ENCODE measurements around the gene DCLK2. TPM values are rescaled to one million over a fixed set of nuclear protein-coding genes. Genes with fewer than 3 reads are reported as not detected.

Gene DCLK2
- total and polyA plus RNA-seq, 11 donors: 6.4 to 38.4 (median 15.4) TPM

- WGBS, 4 donors: 51 to 69% (median 64%) methylated on average over 4 of the region's 4 CpGs
- DNase-seq: no peak
- Histone ChIP-seq H3K27ac (peak overlapping the region in 1 of 12 donors; percentile 3), H3K4me1 (peaks cover 0 to 53% (median 11%) of the 10 kb centered on the region in 12 donors), H3K27me3 (no peaks in the 10 kb centered on the region), H3K9me3 (no peaks in the 10 kb centered on the region), H3K36me3 (no peaks in the 10 kb centered on the region), H3K4me3 (no peak overlapping the region)
- no peak for TF ChIP-seq POLR2A (IDR thresholded peaks at IDR 0.05)
- TF ChIP-seq, protein P1, sequence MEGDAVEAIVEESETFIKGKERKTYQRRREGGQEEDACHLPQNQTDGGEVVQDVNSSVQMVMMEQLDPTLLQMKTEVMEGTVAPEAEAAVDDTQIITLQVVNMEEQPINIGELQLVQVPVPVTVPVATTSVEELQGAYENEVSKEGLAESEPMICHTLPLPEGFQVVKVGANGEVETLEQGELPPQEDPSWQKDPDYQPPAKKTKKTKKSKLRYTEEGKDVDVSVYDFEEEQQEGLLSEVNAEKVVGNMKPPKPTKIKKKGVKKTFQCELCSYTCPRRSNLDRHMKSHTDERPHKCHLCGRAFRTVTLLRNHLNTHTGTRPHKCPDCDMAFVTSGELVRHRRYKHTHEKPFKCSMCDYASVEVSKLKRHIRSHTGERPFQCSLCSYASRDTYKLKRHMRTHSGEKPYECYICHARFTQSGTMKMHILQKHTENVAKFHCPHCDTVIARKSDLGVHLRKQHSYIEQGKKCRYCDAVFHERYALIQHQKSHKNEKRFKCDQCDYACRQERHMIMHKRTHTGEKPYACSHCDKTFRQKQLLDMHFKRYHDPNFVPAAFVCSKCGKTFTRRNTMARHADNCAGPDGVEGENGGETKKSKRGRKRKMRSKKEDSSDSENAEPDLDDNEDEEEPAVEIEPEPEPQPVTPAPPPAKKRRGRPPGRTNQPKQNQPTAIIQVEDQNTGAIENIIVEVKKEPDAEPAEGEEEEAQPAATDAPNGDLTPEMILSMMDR (IDR thresholded peaks at IDR 0.05): no peak
- intact Hi-C loops (cut with DNase I): loop anchor here in 6 of 10 donors (2.0 to 10.0 kb wide), 4 partner anchors 133 to 205 kb away; partner anchors contain the start of gene DCLK2 (in 3 of the 6)
- no peak for ATAC-seq
Measured at GRCh38 chr4:150211799-150212445, 133.7 kb downstream of the DCLK2 start.

GRCh38 chr4:150212485-150212884 lies 134.2 kb downstream of the DCLK2 start:
- TF ChIP-seq POLR2A (IDR thresholded peaks at IDR 0.05): no peak
- TF ChIP-seq, protein P1 (IDR thresholded peaks at IDR 0.05): no peak
- DNase-seq (no peak), ATAC-seq (no peak)
- H3K36me3 ChIP-seq: no peaks in the 10 kb centered on the region
- no peaks in the 10 kb centered on the region for H3K9me3 ChIP-seq
- H3K4me3 ChIP-seq: no peak overlapping the region
- H3K4me1 ChIP-seq: peaks cover 0 to 49% (median 8%) of the 10 kb centered on the region in 12 donors
- intact Hi-C loops (cut with DNase I): loop anchor here in 3 of 10 donors (5.0 to 10.0 kb wide), 2 partner anchors 138 to 205 kb away; partner anchors contain the start of gene DCLK2 (in 2 of the 3)
- H3K27ac ChIP-seq: peak overlapping the region in 1 of 12 donors; percentile 3
- no peaks in the 10 kb centered on the region for H3K27me3 ChIP-seq

DNA sequence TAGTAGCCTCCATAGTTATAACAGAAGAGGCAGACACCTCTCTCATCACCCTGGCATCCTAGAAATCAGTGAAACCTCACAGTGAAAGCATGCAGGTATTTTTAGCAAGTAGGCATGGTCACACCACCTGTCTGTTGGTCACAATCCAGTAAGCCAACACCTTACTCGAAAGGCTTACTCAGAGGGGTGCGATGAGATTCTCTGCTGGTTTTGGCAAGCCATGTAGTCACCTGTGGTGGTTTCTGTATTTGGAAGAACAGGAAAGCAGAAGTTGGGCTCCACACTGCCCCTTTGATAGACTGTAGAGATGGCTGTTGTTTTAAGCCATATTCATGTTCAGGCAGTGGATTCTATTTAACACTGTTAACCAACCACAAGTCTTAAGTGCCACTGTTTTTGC lies 134.7 kb downstream of the DCLK2 start:
- no peaks in the 10 kb centered on the region for H3K27me3 ChIP-seq
- peak in 1 of 4 donors; percentile 31 for ATAC-seq
- no peaks in the 10 kb centered on the region for H3K36me3 ChIP-seq
- peaks cover 0 to 49% (median 5%) of the 10 kb centered on the region in 12 donors for H3K4me1 ChIP-seq
- H3K4me3 ChIP-seq: no peak overlapping the region
- intact Hi-C loops (cut with DNase I): loop anchor here in 3 of 10 donors (5.0 to 10.0 kb wide), 2 partner anchors 138 to 206 kb away; partner anchors contain the start of gene DCLK2 (in 2 of the 3)
- no peak overlapping the region for H3K27ac ChIP-seq
- DNase-seq: no peak
- H3K9me3 ChIP-seq: no peaks in the 10 kb centered on the region
- WGBS, 4 donors: 44 to 65% (median 50%) methylated on average over 2 of the region's 2 CpGs
- TF ChIP-seq, protein P1 (IDR thresholded peaks at IDR 0.05): no peak
- no peak for TF ChIP-seq POLR2A (IDR thresholded peaks at IDR 0.05)

- H3K4me1 ChIP-seq: peaks cover 0 to 39% (median 5%) of the 10 kb centered on the region in 12 donors
- peak overlapping the region in 2 of 12 donors; percentile 10 to 48 for H3K27ac ChIP-seq
- no peaks in the 10 kb centered on the region for H3K27me3 ChIP-seq
- intact Hi-C loops (cut with DNase I): loop anchor here in 4 of 10 donors (5.0 to 10.0 kb wide), 4 partner anchors 141 to 218 kb away; partner anchors contain the start of gene DCLK2 (in 2 of the 4)
- ATAC-seq (peak in 1 of 4 donors; percentile 16), DNase-seq (no peak)
- no peak overlapping the region for H3K4me3 ChIP-seq
- no peaks in the 10 kb centered on the region for H3K36me3 ChIP-seq
- no peaks in the 10 kb centered on the region for H3K9me3 ChIP-seq
- TF ChIP-seq POLR2A (IDR thresholded peaks at IDR 0.05): no peak
- TF ChIP-seq, protein P1 (IDR thresholded peaks at IDR 0.05): no peak
- WGBS, 4 donors: 63 to 73% (median 67%) methylated on average over 3 of the region's 3 CpGs
Measured at GRCh38 chr4:150215601-150216000, 137.4 kb downstream of the DCLK2 start.
